22Rv1 (cell line): Measurements from ENCODE around the gene GNAL.

Experiments
- CTCF ChIP-seq: fragments of 450-650 bp; IDR thresholded peaks from 2 replicates; pipeline ENCODE4 v1.5.1; 2017; ENCODE audit warnings: mild to moderate bottlenecking
- ZFX ChIP-seq: fragments of 450-650 bp; IDR thresholded peaks from 2 replicates; pipeline ENCODE4 v1.6.1; 2017; ENCODE audit warnings: antibody characterized with exemption, borderline replicate concordance

GRCh38 chr18:11844436-11844835 lies 155.4 kb downstream of the GNAL start:
- TF ChIP-seq CTCF: no peak
- no peak for TF ChIP-seq ZFX
